Aorta (tissue), 5 donors: ENCODE measurements around the gene GUCY2D. TPM values are rescaled to one million over a fixed set of nuclear protein-coding genes. Genes with fewer than 3 reads are reported as not detected.

ENCODE experiments used
- ATAC-seq: fragments of 200-7000 bp; cut with Tn5 transposase; one replicate; pipeline ENCODE4 v1.9.1; 2022; ENCODE audit warnings: moderate library complexity; ENCODE audit not compliant: low FRiP score
- DNase-seq, 2 donors: peaks; one replicate each; pipeline ENCODE4 v3.0.0-alpha.2; 2020
- H3K27ac ChIP-seq, 2 donors: one replicate each; pipeline ENCODE4 v1.5.1; 2013; ENCODE audit warnings: low read length in 2 of 2, mild to moderate bottlenecking in 2 of 2, moderate library complexity in 2 of 2, control low read depth in 1 of 2, inconsistent platforms in 1 of 2, low read depth in 1 of 2
- H3K27me3 ChIP-seq, 2 donors: one replicate each; pipeline ENCODE4 v1.6.1; 2013; ENCODE audit warnings: control low read depth in 1 of 2, low read length in 1 of 2, mild to moderate bottlenecking in 1 of 2, moderate library complexity in 1 of 2; ENCODE audit not compliant: insufficient read depth in 2 of 2, control insufficient read depth in 1 of 2
- H3K36me3 ChIP-seq, 2 donors: one replicate each; pipeline ENCODE4 v1.6.1; 2013; ENCODE audit warnings: control low read depth in 1 of 2, low read length in 1 of 2, mild to moderate bottlenecking in 1 of 2; ENCODE audit not compliant: insufficient read depth in 2 of 2, control insufficient read depth in 1 of 2
- H3K4me1 ChIP-seq, 2 donors: one replicate each; pipeline ENCODE4 v1.6.1; 2013; ENCODE audit warnings: low read length in 2 of 2, control low read depth in 1 of 2, mild to moderate bottlenecking in 1 of 2, moderate library complexity in 1 of 2; ENCODE audit not compliant: insufficient read depth in 2 of 2, control insufficient read depth in 1 of 2
- H3K4me3 ChIP-seq, 2 donors: one replicate each; pipeline ENCODE4 v1.5.1; 2013; ENCODE audit warnings: low read length in 2 of 2, control low read depth in 1 of 2, mild to moderate bottlenecking in 1 of 2
- H3K9me3 ChIP-seq: one replicate; pipeline ENCODE4 v1.6.1; 2013; ENCODE audit warnings: mild to moderate bottlenecking, low read length; ENCODE audit not compliant: control insufficient read depth
- WGBS, 2 donors: extraction: QIAGEN DNeasy Blood & Tissue Kit; methylation state at CpG; one replicate each; pipeline ENCODE4 v1.1.7; 2013; 5-methylcytosine and 5-hydroxymethylcytosine counted together
- intact Hi-C, 2 donors: fragments of 100-400 bp; cut with DNase I; formaldehyde crosslinking; loops; one replicate each; pipeline versions ENCODE4 v1.14.2 to v1.15.0; 2022
- polyA plus RNA-seq, 2 donors: library from polyadenylated mRNA; stranded (reverse); fragments of 200-250 nt; gene quantifications; one replicate each; pipeline ENCODE4 v1.2.3, GENCODE V29; 2013
- total RNA-seq, 2 donors: library from RNA; stranded (reverse); fragmentation: NEBNext Ultra II Directional; extraction: Animal tissue kit (Norgen Biotek cat#: 25700); gene quantifications; one replicate each; pipeline ENCODE4 v1.2.1, GENCODE V29; 2021
- donor health status: healthy with polysubstance abuse.
- donor health status: Bipolar disorder and iron deficiency.
- donor health status: DM: no; HTN: no; CAD: no.
- donor health status: DM: no; HTN: no; CAD: no.
- donor health status: DM: yes; HTN: yes; CAD: no.

The GUCY2D gene
- total and polyA plus RNA-seq, 4 donors, result not detected

DNA sequence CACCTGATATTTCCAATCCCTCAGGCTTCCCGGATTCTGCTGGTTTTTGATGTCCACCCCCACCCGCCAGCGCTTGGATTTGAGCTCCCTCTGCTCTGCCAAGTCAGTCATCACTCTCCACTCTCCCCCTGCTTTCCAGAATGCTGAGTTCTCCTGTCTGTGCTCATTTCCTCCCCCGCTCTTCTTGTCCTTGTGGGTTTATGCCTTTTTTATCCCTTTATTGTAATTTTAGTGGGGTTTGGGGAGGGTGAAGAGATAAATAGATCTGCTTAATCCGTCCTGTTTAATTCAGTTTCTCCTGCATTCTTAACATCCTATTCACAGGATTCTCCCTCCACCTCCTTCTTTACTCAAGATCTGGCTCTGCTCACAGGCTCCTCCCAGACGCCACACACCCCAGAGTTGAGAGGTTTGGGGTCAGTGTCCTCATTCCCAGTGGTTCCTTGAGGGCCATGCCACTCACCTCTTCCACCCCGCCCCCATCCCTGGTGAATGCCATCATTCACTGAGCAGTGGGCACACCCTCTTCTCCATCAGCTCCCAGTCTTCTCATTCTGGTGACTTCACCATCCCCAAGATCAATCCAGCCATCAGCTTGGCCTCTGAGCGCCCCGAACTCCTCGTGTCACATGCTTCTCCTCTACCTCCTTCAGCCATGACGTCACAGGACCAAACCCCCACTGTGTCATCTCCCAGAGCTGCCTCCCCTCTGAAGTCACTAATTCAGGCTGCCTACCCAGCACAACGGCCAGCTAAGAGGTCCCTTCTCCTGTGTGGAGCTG is 15.1 kb upstream of the GUCY2D start:
- H3K36me3 ChIP-seq, result no peaks in the 10 kb centered on the region
- no peak overlapping the region for H3K4me3 ChIP-seq
- no peak overlapping the region for H3K27ac ChIP-seq
- no peaks in the 10 kb centered on the region for H3K9me3 ChIP-seq
- H3K27me3 ChIP-seq, result no peaks in the 10 kb centered on the region
- H3K4me1 ChIP-seq, result no peaks in the 10 kb centered on the region
- WGBS, 2 donors, result 52 to 61% methylated on average over 12 of the region's 12 CpGs
- no peak for ATAC-seq
- DNase-seq, result no peak
- intact Hi-C loops, result loop anchor here (5.0 kb wide), 2 partner anchors 70 to 245 kb away; no protein-coding TSS in a partner anchor

GRCh38 chr17:7988750-7989178 is 13.7 kb upstream of the GUCY2D start:
- Histone ChIP-seq H3K27ac (no peak overlapping the region), H3K4me3 (no peak overlapping the region), H3K9me3 (no peaks in the 10 kb centered on the region), H3K4me1 (no peaks in the 10 kb centered on the region), H3K27me3 (no peaks in the 10 kb centered on the region), H3K36me3 (no peaks in the 10 kb centered on the region)
- WGBS, 2 donors, result 22% methylated on average over 5 of the region's 5 CpGs
- intact Hi-C loops, result loop anchor here (1.0 to 5.0 kb wide), 5 partner anchors 69 to 246 kb away; no protein-coding TSS in a partner anchor
- peak; percentile 88 for ATAC-seq
- no peak for DNase-seq

DNA sequence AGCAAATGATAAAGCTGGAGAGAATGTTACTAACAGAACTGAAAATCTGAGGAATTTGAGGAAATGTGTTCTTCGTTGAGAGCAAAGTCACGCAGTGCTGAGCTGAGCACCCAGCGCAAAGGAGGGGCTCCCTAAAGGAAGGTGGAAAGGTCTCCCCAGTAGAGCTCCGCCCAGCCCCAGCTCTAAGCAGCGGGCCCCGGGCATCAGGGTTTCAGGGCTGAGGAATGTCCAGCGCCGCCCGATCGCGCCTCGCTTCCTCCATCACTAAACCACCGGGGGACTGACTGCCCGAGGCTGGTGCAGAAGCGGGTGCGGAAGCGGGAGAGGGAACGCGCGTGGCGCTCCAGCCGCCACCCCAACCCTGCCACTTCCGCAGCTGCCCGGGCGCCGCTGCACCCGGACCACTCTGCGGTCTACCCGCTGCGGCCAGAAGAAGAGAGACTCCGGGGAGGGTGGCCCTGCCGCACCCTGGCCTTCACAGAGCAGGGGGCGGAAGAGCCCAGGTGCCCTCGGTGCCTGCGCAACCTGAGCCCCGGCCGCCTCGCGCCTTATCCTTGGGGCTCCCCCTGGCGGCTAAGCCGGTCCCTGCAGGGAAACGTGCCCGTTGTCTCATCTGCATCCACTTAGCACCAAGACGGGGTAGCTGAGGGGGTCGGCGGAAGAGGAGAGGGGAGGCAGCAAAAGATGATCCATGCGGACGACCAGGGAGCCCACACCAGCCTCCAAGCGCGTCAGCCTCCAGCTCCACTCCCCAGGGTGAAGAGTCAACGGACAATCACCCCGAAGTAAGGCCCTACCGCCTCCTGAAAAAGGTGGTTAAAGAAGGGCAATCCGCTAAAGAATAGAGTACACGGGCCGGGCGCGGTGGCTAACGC is 12.4 kb upstream of the GUCY2D start:
- no peaks in the 10 kb centered on the region for H3K9me3 ChIP-seq
- H3K4me1 ChIP-seq, result no peaks in the 10 kb centered on the region
- DNase-seq (peak; percentile 88 to 96), ATAC-seq (peak; percentile 91)
- H3K27ac ChIP-seq, result no peak overlapping the region
- H3K27me3 ChIP-seq, result no peaks in the 10 kb centered on the region
- no peaks in the 10 kb centered on the region for H3K36me3 ChIP-seq
- WGBS, 2 donors, result 2 to 4% methylated on average over 53 to 59 of the region's 59 CpGs
- intact Hi-C loops, result loop anchor here (1.0 to 5.0 kb wide), 5 partner anchors 67 to 248 kb away; no protein-coding TSS in a partner anchor
- no peak overlapping the region for H3K4me3 ChIP-seq

DNA sequence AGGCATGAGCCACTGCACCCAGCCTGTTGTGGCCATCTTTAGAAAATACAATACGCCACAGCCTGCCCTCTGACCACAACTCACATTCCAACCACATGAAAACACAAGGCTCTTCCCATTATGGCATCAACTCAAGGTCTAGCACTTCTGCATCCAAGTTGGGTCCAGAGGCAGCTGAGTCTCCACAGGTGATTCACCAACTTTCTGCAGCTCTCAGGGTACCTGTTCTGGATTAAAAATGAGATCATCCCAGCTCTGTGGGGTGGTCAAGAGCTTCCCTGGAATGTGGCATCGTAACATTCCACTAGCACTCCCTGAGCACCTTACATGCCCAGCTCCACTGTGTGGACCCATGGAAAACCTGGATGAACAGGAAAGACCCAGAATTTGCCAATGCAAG is 9.9 kb upstream of the GUCY2D start:
- DNase-seq (no peak), ATAC-seq (no peak)
- Histone ChIP-seq H3K4me3 (no peak overlapping the region), H3K9me3 (no peaks in the 10 kb centered on the region), H3K27me3 (no peaks in the 10 kb centered on the region), H3K27ac (no peak overlapping the region), H3K36me3 (no peaks in the 10 kb centered on the region), H3K4me1 (no peaks in the 10 kb centered on the region)
- intact Hi-C loops, result loop anchor here in 1 of 2 donors (5.0 kb wide), 1 partner anchor 250 kb away; no protein-coding TSS in a partner anchor
- 70 to 76% methylated on average over 2 of the region's 2 CpGs for WGBS, 2 donors

DNA sequence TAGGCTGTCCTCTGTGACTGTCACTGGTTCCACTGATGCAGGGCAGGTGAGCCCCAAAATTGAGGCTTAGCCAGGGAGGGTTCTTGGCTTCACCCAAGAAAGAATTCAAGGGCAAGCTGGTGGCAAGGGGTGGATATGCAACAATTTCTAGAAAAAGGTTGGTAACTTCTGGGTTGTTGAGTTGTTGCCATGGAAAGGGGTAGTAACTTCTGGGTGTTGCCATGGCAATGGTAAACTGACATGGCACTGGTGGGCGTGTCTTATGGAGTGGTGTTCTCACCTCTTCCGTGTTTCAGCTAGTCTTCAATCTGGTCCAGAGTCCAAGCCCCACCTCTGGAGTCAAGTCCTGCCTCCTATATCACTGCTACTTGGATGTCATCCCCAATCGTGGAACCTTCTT is 9.5 kb upstream of the GUCY2D start:
- no peak for ATAC-seq

GRCh38 chr17:7993972-7994589 is 8.3 kb upstream of the GUCY2D start:
- Histone ChIP-seq H3K27ac (no peak overlapping the region), H3K27me3 (no peaks in the 10 kb centered on the region), H3K36me3 (no peaks in the 10 kb centered on the region), H3K4me3 (no peak overlapping the region), H3K4me1 (no peaks in the 10 kb centered on the region), H3K9me3 (no peaks in the 10 kb centered on the region)
- 87% methylated on average over 27 of the region's 27 CpGs for WGBS, 2 donors
- DNase-seq (no peak), ATAC-seq (no peak)
- intact Hi-C loops, result loop anchor here in 1 of 2 donors (5.0 kb wide), 1 partner anchor 252 kb away; no protein-coding TSS in a partner anchor

More for the DNA sequence above, 9.5 kb upstream of the GUCY2D start:
- H3K27ac ChIP-seq, result no peak overlapping the region
- intact Hi-C loops, result loop anchor here in 1 of 2 donors (5.0 kb wide), 1 partner anchor 251 kb away; no protein-coding TSS in a partner anchor
- H3K27me3 ChIP-seq, result no peaks in the 10 kb centered on the region
- H3K4me1 ChIP-seq, result no peaks in the 10 kb centered on the region
- H3K9me3 ChIP-seq, result no peaks in the 10 kb centered on the region
- 51 to 54% methylated on average over 3 of the region's 3 CpGs for WGBS, 2 donors
- no peak overlapping the region for H3K4me3 ChIP-seq
- no peak for DNase-seq
- H3K36me3 ChIP-seq, result no peaks in the 10 kb centered on the region

DNA sequence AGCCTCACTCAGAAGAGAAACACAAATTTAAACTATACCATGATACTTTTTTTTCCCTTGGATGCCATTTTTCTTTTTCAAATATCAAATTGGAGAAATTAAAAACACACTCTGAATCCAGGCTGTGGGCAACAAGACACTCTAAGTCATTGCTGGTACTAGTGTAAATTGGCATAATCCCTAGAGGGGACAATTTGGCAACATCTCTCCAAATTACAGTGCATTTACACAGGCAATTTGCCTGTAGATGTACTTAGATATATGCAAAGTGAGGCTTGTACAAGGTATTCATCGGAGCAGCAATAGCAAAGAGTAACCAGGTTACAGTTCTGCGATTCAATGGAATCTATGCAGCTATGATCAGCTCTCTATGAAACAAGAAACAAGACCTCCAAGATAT is 6.7 kb upstream of the GUCY2D start:
- intact Hi-C loops, result no loop called here
- Histone ChIP-seq H3K4me1 (no peaks in the 10 kb centered on the region), H3K27me3 (no peaks in the 10 kb centered on the region), H3K9me3 (no peaks in the 10 kb centered on the region), H3K36me3 (no peaks in the 10 kb centered on the region), H3K27ac (no peak overlapping the region), H3K4me3 (no peak overlapping the region)
- 91 to 93% methylated on average over 2 of the region's 2 CpGs for WGBS, 2 donors
- DNase-seq (no peak), ATAC-seq (no peak)

- Histone ChIP-seq H3K36me3 (no peaks in the 10 kb centered on the region), H3K4me1 (no peaks in the 10 kb centered on the region), H3K27me3 (no peaks in the 10 kb centered on the region), H3K27ac (no peak overlapping the region), H3K4me3 (no peak overlapping the region), H3K9me3 (no peaks in the 10 kb centered on the region)
- DNase-seq (no peak), ATAC-seq (no peak)
- WGBS, 2 donors, result 16 to 17% methylated on average over 5 of the region's 5 CpGs
- intact Hi-C loops, result no loop called here
Measured at GRCh38 chr17:7997186-7997585, 5.2 kb upstream of the GUCY2D start.
